NCI-H774 (cell line): ENCODE results near the gene PDE8B.

Source experiments
- DNase-seq: peaks from one replicate; lab custom pipeline; 2025; lab: John Stamatoyannopoulos, UW

PDE8B gene, protein sequence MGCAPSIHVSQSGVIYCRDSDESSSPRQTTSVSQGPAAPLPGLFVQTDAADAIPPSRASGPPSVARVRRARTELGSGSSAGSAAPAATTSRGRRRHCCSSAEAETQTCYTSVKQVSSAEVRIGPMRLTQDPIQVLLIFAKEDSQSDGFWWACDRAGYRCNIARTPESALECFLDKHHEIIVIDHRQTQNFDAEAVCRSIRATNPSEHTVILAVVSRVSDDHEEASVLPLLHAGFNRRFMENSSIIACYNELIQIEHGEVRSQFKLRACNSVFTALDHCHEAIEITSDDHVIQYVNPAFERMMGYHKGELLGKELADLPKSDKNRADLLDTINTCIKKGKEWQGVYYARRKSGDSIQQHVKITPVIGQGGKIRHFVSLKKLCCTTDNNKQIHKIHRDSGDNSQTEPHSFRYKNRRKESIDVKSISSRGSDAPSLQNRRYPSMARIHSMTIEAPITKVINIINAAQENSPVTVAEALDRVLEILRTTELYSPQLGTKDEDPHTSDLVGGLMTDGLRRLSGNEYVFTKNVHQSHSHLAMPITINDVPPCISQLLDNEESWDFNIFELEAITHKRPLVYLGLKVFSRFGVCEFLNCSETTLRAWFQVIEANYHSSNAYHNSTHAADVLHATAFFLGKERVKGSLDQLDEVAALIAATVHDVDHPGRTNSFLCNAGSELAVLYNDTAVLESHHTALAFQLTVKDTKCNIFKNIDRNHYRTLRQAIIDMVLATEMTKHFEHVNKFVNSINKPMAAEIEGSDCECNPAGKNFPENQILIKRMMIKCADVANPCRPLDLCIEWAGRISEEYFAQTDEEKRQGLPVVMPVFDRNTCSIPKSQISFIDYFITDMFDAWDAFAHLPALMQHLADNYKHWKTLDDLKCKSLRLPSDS

DNA sequence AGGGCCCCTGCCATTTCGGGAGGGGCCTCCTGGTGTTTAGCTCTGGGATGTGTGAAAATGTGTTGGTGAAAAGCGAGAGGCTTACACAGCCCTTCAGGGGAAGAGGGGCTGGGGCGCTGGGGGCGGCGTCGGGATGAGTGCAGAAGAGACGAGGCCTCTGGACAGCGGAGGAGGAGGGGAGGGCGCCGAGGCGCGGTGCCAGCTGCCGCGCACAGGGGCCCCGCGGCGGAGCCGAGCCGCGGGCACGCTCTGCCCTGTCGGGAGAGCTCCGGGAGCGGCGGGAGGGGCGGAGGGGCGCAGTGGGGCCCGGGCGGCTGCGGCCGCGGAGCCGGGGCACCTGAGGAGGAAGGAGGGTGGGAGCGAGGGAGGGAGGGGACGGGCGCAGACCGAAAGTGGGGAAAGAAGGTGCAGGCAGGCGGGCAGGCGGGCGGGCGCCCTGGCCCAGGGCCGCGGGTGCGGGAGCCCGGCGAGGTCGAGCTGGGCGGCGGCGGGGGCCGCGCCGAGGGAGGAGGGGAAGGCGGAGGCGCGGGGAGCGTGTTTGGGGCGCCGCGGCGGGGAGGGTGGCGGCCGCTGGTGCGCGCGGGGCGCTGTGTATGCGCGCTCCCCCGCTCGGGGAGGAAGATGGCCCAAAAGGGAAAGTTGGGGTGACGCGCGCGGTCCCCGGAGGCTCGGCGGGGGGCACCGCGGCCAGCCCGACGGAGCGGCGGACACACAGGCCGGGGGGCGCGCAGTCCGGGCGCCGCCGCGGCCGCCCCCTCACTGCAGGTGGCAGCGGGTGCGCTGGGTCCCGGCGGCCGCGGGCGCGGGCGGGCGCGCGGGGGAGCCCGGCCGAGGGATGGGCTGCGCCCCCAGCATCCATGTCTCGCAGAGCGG lies at the start of gene PDE8B:
Gene PDE8B, plus strand, starts transcription at position 590 of the 873 bp plus-strand sequence. Its CDS starts 246 bp downstream, at position 836.
- no peak for DNase-seq

GRCh38 chr5:77163453-77163852 lies 47.0 kb upstream of the PDE8B start:
- no peak for DNase-seq

- DNase-seq = no peak
Measured at GRCh38 chr5:77167063-77167462, 43.4 kb upstream of the PDE8B start.

DNA sequence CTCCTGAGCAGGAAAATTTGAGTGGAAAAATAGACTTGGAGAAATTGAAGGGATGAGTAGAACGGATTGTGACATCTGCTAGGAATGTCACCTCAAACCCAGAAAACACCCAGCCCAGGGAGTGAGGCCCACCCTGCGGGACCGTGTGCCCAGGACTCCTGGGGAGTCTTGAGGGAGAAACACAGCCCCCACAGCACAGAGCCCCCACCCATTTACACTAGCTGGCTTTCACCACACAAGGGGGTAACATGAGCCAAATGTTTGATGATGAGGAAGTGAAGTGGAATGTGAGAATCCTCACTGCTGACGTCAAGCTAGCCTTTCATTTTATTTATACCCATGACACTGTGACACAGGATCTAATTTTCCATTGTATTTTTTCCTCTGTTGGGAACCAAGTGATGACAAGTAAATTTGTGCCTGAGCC lies 42.8 kb upstream of the PDE8B start:
- no peak for DNase-seq

- no peak for DNase-seq
Measured at GRCh38 chr5:77168161-77168878, 42.2 kb upstream of the PDE8B start.

DNA sequence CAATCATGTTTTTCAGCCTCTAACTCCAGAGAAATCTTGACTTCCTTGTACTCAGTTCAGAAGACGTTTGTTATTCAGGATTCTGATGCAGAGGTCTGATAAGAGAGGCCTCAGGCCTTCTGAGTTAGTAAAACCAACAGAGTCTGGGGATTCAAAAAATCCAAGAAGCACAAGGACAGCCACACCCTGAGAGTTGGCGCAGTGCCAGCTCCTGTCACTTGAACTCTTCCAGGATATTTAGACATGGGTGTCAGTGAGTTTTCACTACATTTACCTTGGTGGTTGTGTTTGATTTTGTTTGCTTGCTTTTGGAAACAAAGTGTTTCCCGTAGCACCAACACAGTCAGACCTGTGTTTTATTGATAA lies 41.6 kb upstream of the PDE8B start:
- no peak for DNase-seq

GRCh38 chr5:77170196-77170890 lies 40.1 kb upstream of the PDE8B start:
- DNase-seq = no peak

- no peak for DNase-seq
Measured at GRCh38 chr5:77171141-77171910, 39.2 kb upstream of the PDE8B start.

GRCh38 chr5:77172713-77173328 lies 37.7 kb upstream of the PDE8B start:
- no peak for DNase-seq

DNA sequence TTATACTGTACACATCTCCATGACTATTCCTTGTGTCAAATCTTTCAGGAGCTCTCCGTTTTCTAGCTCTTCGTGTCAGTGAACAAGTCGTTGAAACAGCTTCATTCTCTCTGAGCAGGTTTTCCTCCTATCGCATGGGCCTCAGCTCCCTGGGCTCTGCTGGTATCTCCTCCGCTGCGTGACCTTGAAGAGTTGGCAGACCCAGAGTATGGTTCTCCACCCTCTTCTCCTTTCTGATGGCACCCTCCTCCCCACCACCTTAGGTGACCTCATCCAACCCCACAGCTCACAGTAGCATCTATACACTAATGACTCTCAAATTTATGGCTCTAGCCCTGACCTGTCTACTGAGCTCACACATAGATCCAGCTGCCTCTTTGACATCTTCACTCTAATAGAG lies 36.0 kb upstream of the PDE8B start:
- no peak for DNase-seq

DNA sequence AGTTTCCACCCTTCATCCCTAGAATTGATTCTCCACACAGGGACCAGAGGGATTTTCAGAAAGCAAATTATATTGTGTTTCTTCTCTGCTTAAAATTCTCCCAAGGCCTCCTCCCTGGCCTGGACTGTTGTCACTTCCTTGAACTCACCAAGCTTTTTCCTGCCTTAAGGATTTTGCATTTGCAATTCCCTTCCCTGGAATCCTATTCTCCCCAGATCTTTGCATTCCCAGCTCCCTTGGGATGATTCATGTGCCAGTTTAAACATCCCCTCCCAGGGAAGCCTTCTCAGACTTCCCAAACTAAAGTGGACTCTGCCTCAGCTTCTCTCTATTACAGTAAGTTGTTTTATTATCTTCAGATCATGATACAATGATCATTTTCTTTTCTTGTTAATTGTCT lies 35.2 kb upstream of the PDE8B start:
- no peak for DNase-seq

DNA sequence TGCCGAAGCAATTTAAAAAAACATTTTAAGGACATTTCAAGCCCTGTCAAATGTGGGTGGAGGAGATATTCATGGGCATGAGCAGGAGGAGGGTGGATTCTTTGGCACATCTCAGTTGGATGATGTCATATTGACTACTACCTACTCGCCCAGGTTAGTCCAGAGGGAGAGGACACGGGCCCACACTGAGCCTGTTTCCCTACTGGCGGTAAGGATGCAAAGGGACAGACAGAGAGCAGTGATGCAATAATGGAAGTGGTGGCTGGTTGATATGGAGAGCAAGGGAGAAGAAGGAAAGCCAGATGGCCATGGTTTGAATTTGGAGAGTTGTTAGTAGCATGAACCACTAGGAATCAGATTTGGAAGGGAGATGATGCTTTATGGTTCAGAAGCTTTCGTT lies 34.1 kb upstream of the PDE8B start:
- no peak for DNase-seq

GRCh38 chr5:77177576-77177975 lies 32.9 kb upstream of the PDE8B start:
- no peak for DNase-seq

- no peak for DNase-seq
Measured at GRCh38 chr5:77180167-77181081, 30.1 kb upstream of the PDE8B start.

GRCh38 chr5:77181173-77181572 lies 29.3 kb upstream of the PDE8B start:
- DNase-seq = no peak

DNA sequence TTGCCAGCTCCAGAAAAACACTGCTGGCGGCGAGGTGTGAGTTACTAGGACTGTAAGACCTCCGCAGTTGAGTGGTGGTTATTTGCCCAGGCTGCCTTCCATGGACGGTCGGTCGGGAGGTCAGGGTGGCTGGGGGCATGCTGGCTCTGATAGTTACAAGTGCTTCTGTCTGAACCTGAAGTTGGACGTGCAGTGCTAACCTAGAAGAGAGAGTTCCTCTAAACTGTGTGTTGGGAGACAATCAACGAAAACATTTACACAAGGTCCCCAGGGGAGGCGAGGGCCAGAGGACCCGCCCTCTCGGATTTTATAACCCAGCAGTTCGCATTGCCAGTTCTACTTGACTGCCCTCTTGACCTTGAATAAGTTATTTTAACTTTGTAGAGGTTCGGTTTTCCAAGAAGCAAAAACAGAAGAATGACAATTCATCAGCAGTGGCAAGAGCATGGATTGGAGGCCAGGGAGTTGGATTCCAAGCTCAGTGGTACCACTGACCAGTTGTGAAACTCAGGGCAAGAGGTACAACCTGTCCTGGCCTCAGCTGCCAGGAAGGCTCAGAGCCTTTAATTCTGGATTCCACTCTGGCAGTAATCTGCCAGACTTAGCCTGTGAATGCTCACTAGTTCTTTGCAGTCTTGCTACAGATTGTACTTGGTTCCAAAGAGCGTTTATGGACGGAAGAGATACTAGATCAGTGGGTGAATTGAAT lies 28.7 kb upstream of the PDE8B start:
- no peak for DNase-seq

GRCh38 chr5:77182367-77182766 lies 28.1 kb upstream of the PDE8B start:
- no peak for DNase-seq
